HUES48 (cell line): ENCODE results near the gene BPHL.
"Not testable (repeated sequence)": the region's sequence is repeated elsewhere in the genome, so short reads cannot be mapped to it uniquely, and the experiment has no call there.

Source experiments
- H3K27ac ChIP-seq: one replicate; pipeline ENCODE4 v1.7.0; 2013; ENCODE audit warnings: low read depth, low read length, inconsistent platforms
- H3K27me3 ChIP-seq: 2 replicates; pipeline ENCODE4 v1.6.1; 2013; ENCODE audit warnings: mild to moderate bottlenecking, low read length; ENCODE audit not compliant: control insufficient read depth, insufficient read depth
- H3K36me3 ChIP-seq: 2 replicates; pipeline ENCODE4 v1.6.1; 2013; ENCODE audit warnings: low read length; ENCODE audit not compliant: control insufficient read depth, insufficient read depth
- H3K4me1 ChIP-seq: 2 replicates; pipeline ENCODE4 v1.6.1; 2013; ENCODE audit warnings: mild to moderate bottlenecking, low read length; ENCODE audit not compliant: control insufficient read depth, insufficient read depth
- H3K4me3 ChIP-seq: 2 replicates; pipeline ENCODE4 v1.5.1; 2013; ENCODE audit warnings: mild to moderate bottlenecking, low read depth, low read length
- H3K9ac ChIP-seq: 2 replicates; pipeline ENCODE4 v1.6.1; 2013; ENCODE audit warnings: mild to moderate bottlenecking, low read depth, low read length, moderate library complexity
- H3K9me3 ChIP-seq: 2 replicates; pipeline ENCODE4 v1.6.1; 2013; ENCODE audit warnings: low read length; ENCODE audit not compliant: control insufficient read depth, insufficient read depth

BPHL gene

DNA sequence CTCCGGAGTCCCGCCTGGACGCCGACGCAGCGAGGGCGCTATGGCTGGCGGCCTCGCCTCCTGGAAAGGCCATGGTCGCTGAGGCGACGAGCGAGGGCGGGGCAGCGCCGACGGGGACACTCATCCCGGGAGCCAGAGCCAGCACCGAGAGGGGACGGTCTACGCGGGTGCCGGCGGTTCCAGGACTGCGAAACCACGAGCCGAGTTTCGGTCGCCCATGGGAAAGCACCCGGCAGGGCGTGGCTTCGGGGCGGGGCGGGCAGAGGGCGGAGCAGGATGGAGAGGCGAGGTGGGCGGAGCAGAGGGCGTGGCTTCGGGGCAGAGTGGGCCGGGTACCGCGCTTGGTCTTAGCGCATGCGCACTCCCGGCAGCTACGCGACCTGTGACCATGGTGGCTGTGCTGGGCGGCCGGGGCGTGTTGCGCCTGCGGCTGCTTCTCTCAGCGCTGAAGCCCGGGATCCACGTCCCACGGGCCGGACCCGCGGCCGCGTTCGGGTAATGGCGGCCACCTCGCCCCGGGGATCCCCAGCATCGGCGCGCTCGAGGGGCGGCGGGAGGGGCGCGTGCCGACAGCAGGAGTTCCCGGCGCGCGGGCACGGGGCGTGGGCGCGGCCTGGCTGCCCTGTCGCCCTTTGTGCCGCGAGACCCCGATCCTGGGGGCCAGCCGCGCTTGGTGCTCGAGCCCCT lies at the start of gene BPHL:
Gene BPHL, plus strand, starts transcription at position 359 of the 687 bp plus-strand sequence. Its CDS starts 30 bp downstream, at position 389.
- H3K9me3 ChIP-seq: no peaks in the 10 kb centered on the region
- peaks cover 15% of the 10 kb centered on the region for H3K4me1 ChIP-seq
- peak within 1 kb of the TSS; percentile 100 for H3K27ac ChIP-seq
- peak within 1 kb of the TSS; percentile 97 for H3K4me3 ChIP-seq
- peaks cover 22% of the 10 kb centered on the region for H3K36me3 ChIP-seq
- H3K9ac ChIP-seq: peak within 1 kb of the TSS; percentile 86
- no peaks in the 10 kb centered on the region for H3K27me3 ChIP-seq

DNA sequence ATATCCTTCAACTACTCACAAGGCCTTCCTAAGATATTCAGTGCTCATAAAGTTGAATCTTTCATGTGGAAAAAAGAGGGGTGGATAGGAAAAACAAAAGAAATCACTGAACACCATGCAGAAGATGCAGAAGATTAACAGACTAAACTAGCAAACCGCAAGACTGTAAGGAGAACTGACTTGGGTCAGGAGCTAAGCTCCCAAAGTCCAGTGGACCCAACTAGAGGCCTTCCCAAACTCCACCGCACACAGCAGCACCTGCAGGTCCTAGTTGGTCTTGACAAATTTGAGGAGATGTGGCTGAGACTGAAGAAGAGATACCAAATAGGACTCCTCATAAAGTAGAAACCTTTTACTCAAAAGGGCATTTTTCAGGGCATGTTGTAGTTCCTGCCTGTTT lies 46.9 kb upstream of the BPHL start:
- H3K9ac ChIP-seq: no peak overlapping the region
- peaks cover 6% of the 10 kb centered on the region for H3K9me3 ChIP-seq
- no peaks in the 10 kb centered on the region for H3K27me3 ChIP-seq
- H3K4me3 ChIP-seq: no peak overlapping the region
- H3K36me3 ChIP-seq: peaks cover 8% of the 10 kb centered on the region; the same call in 1 of the 2 replicates
- H3K4me1 ChIP-seq: peaks cover 44% of the 10 kb centered on the region
- H3K27ac ChIP-seq: no peak overlapping the region

DNA sequence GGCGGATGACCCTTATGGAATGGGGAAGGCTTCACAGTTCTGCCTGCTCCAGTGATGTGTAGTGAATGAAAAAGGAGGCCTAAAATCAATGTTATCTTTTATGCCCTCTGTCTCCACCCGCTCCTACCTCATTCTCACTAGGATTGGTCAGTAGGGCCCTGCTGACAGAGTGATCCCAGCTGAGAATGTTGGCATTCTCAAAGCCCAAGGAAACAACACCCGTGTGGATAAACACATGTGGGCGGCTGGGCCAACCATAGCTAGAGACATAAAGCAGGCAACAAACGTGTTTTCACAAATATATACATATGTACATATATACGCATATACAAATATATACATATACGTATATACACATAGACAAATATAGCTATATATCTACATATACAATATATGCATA lies 45.7 kb upstream of the BPHL start:
- H3K27me3 ChIP-seq: no peaks in the 10 kb centered on the region
- H3K27ac ChIP-seq: peak overlapping the region; percentile 2
- H3K36me3 ChIP-seq: peaks cover 16% of the 10 kb centered on the region
- H3K4me1 ChIP-seq: peaks cover 44% of the 10 kb centered on the region
- H3K9ac ChIP-seq: no peak overlapping the region
- no peaks in the 10 kb centered on the region; the same call in 1 of the 2 replicates for H3K9me3 ChIP-seq
- no peak overlapping the region for H3K4me3 ChIP-seq

DNA sequence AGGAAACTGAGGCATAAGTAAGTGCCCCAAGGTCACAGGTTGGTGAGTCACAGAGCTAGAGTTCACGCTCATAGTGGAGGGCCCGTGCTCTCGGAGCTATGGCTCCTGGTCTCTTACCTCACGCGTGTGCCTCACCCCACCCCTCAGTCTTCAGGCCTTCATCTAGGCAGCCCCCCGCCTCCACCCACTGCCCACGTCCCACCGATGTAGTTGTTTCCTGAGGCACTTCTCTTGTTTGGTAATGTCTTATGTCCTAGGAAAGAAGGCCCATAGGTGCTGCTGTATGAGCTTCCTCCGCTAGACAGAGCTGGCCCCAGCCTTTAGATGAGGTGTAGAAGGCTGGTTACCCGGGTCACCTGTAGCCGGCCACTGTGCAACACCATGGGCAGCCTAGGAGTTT lies 45.1 kb upstream of the BPHL start:
- Histone ChIP-seq H3K27me3 (no peaks in the 10 kb centered on the region), H3K9me3 (no peaks in the 10 kb centered on the region; the same call in 1 of the 2 replicates), H3K4me3 (no peak overlapping the region), H3K9ac (no peak overlapping the region), H3K4me1 (peaks cover 44% of the 10 kb centered on the region), H3K36me3 (peaks cover 22% of the 10 kb centered on the region), H3K27ac (peak overlapping the region; percentile 99)

DNA sequence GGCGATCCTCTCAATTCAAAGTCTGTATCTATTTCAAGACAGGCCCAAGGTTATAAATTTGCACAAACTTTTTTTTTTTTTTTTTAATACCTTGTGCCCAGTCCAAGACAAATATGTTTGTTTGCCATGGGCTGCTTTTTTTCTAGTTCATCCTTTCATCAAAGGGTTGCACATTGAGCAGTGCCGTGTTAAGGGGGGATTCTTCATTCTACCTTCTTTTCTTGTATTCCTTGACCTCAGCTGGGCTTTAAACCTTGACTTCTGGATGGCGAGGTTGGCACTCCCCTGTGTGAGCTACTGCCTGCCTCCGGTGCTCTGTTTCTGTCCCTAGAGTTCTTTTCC lies 42.8 kb upstream of the BPHL start:
- Histone ChIP-seq H3K27ac (peak overlapping the region; percentile 99), H3K36me3 (peaks cover 42% of the 10 kb centered on the region), H3K4me1 (peaks cover 32% of the 10 kb centered on the region), H3K27me3 (no peaks in the 10 kb centered on the region), H3K9me3 (no peaks in the 10 kb centered on the region; the same call in 1 of the 2 replicates), H3K9ac (peak overlapping the region; percentile 19), H3K4me3 (0 out of 2 replicates have a peak overlapping the region, but pooled peaks have one; percentile 1)

DNA sequence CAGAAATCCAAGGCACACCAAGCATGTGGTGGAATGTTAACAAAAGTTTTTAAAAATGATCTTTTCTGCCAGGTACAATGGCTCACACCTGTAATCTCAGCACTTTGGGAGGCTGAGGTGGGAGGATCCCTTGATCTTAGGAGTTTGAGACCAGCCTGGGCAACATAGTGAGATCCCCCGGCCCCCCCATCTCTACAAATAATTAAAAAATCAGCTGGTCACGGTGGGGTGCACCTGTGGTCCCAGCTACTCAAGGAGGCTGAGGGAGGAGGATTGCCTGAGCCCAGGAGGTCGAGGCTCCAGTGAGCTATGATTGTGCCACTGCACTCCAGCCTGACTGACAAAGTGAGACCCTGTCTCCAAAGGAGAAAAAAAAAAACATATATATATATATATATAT lies 42.2 kb upstream of the BPHL start:
- H3K9ac ChIP-seq: peak overlapping the region; percentile 19; the same call in 1 of the 2 replicates
- H3K27me3 ChIP-seq: no peaks in the 10 kb centered on the region
- peaks cover 30% of the 10 kb centered on the region for H3K4me1 ChIP-seq
- H3K9me3 ChIP-seq: no peaks in the 10 kb centered on the region; the same call in 1 of the 2 replicates
- peak overlapping the region; percentile 99 for H3K27ac ChIP-seq
- no peak overlapping the region for H3K4me3 ChIP-seq
- H3K36me3 ChIP-seq: peaks cover 48% of the 10 kb centered on the region

DNA sequence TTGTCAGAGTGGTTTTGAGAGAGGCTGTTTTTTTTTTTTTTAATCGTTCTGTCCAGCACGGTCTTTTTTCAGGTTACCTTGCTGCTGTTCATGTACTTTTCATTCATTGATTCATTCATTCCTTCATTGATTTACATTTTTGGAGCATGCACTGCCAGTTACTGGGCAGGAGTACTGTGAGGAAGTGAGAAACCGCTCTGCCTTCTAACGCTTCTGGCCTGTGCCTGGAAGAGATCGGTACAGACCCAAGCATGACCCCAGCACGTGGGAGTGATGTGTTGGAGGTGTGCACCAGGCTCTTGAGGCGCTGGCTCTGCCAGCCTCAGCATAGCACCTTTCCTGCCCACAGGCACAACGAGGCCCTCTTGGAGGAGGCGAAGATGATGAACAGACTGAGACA lies 41.1 kb upstream of the BPHL start:
- no peaks in the 10 kb centered on the region for H3K27me3 ChIP-seq
- no peak overlapping the region for H3K4me3 ChIP-seq
- H3K27ac ChIP-seq: no peak overlapping the region
- H3K9me3 ChIP-seq: no peaks in the 10 kb centered on the region; the same call in 1 of the 2 replicates
- H3K4me1 ChIP-seq: peaks cover 27% of the 10 kb centered on the region
- H3K36me3 ChIP-seq: peaks cover 53% of the 10 kb centered on the region
- H3K9ac ChIP-seq: no peak overlapping the region

DNA sequence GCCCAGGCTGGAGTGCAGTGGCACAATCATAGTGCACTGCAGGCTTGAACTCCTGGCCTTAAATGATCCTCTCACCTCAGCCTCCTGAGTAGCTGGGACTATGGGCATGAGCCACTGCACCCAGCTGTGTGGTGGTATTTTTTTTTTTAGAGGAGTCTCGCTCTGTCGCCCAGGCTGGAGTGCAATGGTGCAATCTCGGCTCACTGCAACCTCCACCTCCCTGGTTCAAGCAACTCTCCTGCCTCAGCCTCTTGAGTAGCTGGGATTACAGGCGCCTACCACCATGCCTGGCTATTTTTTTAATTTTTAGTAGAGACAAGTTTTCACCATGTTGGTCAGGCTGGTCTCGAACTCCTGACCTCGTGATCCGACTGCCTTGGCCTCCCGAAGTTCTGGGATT lies 39.6 kb upstream of the BPHL start:
- H3K4me3 ChIP-seq, H3K27ac ChIP-seq, H3K9ac ChIP-seq, H3K9me3 ChIP-seq, H3K27me3 ChIP-seq: not testable (repeated sequence)
- peaks cover 65% of the 10 kb centered on the region for H3K36me3 ChIP-seq
- H3K4me1 ChIP-seq: peaks cover 19% of the 10 kb centered on the region

DNA sequence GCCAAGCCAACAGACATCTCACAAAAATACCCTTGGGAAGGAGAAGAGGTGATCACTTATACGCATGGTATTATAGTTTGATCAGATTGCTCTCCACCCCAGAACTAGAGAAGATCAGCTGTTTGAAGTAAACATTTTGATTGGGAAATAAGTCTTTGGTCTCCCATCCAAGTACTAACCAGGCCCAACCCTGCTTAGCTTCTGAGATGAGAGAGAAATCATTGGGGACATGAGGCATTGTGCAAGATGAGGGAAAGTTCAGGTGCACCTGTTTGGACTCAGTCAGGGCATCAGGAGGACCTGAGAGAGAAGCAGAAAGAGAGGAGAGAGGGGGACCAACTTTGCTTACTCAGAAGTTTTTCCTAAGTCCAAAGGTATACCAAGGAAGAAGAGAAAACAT lies 38.8 kb upstream of the BPHL start:
- peaks cover 3% of the 10 kb centered on the region; the same call in 1 of the 2 replicates for H3K9me3 ChIP-seq
- H3K4me1 ChIP-seq: peaks cover 15% of the 10 kb centered on the region
- H3K9ac ChIP-seq: no peak overlapping the region
- no peaks in the 10 kb centered on the region for H3K27me3 ChIP-seq
- no peak overlapping the region for H3K4me3 ChIP-seq
- H3K36me3 ChIP-seq: peaks cover 69% of the 10 kb centered on the region
- no peak overlapping the region for H3K27ac ChIP-seq

DNA sequence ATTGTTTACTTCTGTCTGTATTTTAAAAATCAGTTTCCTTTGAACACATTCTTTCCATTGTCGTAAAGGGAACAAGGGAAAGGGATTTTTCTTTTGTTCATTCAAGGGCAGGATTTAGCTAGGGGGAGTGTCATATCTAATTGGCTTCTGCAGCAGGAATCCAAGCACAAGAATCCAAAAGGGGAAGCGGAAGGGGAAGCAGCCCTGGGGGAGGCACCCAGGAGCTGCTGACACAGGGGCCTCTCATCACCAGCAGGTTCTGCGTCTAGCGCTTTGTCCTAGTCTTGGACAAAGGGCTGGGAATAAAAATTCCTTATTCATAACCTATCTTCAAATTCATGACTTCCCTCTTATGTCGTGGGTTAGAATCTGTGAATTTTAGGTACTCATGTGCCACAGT lies 36.6 kb upstream of the BPHL start:
- no peak overlapping the region for H3K27ac ChIP-seq
- no peaks in the 10 kb centered on the region for H3K4me1 ChIP-seq
- peaks cover 14% of the 10 kb centered on the region for H3K9me3 ChIP-seq
- H3K27me3 ChIP-seq: no peaks in the 10 kb centered on the region
- H3K36me3 ChIP-seq: peaks cover 89% of the 10 kb centered on the region
- H3K4me3 ChIP-seq: no peak overlapping the region
- H3K9ac ChIP-seq: no peak overlapping the region

DNA sequence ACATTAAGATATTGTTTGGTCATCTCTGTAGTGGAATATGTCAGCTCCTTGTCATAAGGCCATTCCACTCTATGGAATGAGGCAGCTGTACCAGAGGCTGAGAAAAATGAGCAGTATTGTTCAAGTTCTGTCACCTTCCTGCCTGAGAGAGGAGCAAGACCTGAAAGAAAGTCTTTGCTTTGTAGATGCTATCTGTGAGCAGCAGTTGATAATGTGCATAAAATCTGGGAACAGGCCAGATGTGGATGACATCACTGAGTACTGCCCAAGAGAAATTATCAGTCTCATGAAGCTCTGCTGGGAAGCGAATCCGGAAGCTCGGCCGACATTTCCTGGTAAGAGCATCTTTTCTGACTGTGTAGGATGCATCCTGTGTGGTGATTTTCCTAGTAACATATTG lies 33.4 kb upstream of the BPHL start:
- no peak overlapping the region for H3K9ac ChIP-seq
- no peak overlapping the region for H3K4me3 ChIP-seq
- H3K4me1 ChIP-seq: no peaks in the 10 kb centered on the region
- peaks cover 92% of the 10 kb centered on the region for H3K36me3 ChIP-seq
- H3K9me3 ChIP-seq: peaks cover 44% of the 10 kb centered on the region
- H3K27ac ChIP-seq: no peak overlapping the region
- H3K27me3 ChIP-seq: no peaks in the 10 kb centered on the region
